Heart left ventricle (tissue), 16 donors: ENCODE measurements around the gene ZNF672. TPM values are rescaled to one million over a fixed set of nuclear protein-coding genes. Genes with fewer than 3 reads are reported as not detected.

Experiments
- ATAC-seq, 4 donors: fragments of 200-7000 bp; cut with Tn5 transposase; one replicate each; pipeline ENCODE4 v1.9.1; 2020 to 2022; ENCODE audit warnings: moderate library complexity in 4 of 4, mild to moderate bottlenecking in 3 of 4, moderate number of reproducible peaks in 1 of 4
- DNase-seq, 5 donors: peaks; one replicate each; pipeline ENCODE4 v3.0.0-alpha.2; 2020
- H3K27ac ChIP-seq, 12 donors: fragments of 200-600 bp; sonication (generic) in 4 of 12; one replicate each; pipeline versions ENCODE4 v1.5.0 to v1.8.0; 2016 to 2022; ENCODE audit warnings: mild to moderate bottlenecking in 2 of 12
- H3K27me3 ChIP-seq, 9 donors: fragments of 200-600 bp; sonication (generic) in 2 of 9; one replicate each; pipeline versions ENCODE4 v1.5.1 to v1.8.0; 2016 to 2022; ENCODE audit warnings: mild to moderate bottlenecking in 3 of 9
- H3K36me3 ChIP-seq, 9 donors: fragments of 200-600 bp; sonication (generic) in 2 of 9; one replicate each; pipeline versions ENCODE4 v1.5.0 to v1.8.0; 2018 to 2022; ENCODE audit warnings: mild to moderate bottlenecking in 2 of 9
- H3K4me1 ChIP-seq, 12 donors: fragments of 200-600 bp; sonication (generic) in 4 of 12; one replicate each; pipeline versions ENCODE4 v1.5.0 to v1.8.0; 2016 to 2022; ENCODE audit warnings: mild to moderate bottlenecking in 3 of 12
- H3K4me3 ChIP-seq, 12 donors: fragments of 200-600 bp; sonication (generic) in 4 of 12; one replicate each; pipeline versions ENCODE4 v1.5.0 to v1.8.0; 2017 to 2022; ENCODE audit warnings: mild to moderate bottlenecking in 9 of 12, moderate library complexity in 4 of 12
- H3K9me3 ChIP-seq, 12 donors: fragments of 200-600 bp; sonication (generic) in 4 of 12; one replicate each; pipeline versions ENCODE4 v1.5.0 to v1.8.0; 2016 to 2022; ENCODE audit warnings: mild to moderate bottlenecking in 1 of 12
- POLR2A ChIP-seq, 2 donors: fragments of 450-650 bp; IDR thresholded peaks; one replicate each; pipeline ENCODE4 v1.6.1; 2017; ENCODE audit warnings: antibody characterized with exemption in 2 of 2, mild to moderate bottlenecking in 2 of 2, moderate library complexity in 2 of 2
- WGBS, 4 donors: extraction: QIAGEN DNeasy Blood & Tissue Kit in 2 of 4; methylation state at CpG; one replicate each; pipeline versions ENCODE4 v1.1.5 to v1.1.7; 2013 to 2018; 5-methylcytosine and 5-hydroxymethylcytosine counted together
- intact Hi-C, 10 donors: fragments of 100-400 bp; cut with DNase I; formaldehyde crosslinking; loops; one replicate each; pipeline versions ENCODE4 v1.11.1 to v1.14.2; 2022
- polyA plus RNA-seq, 2 donors: library from polyadenylated mRNA; stranded (reverse); fragments of 200-250 nt; gene quantifications; one replicate each; pipeline ENCODE4 v1.2.3, GENCODE V29; 2013
- total RNA-seq, 9 donors: library from RNA; depleted of rRNA in 2 of 9; stranded (reverse); fragments of >200 nt in 2 of 9; fragmentation: NEBNext Ultra II Directional in 3 of 9; extraction: Animal tissue kit (Norgen Biotek cat#: 25700) in 3 of 9; gene quantifications; one replicate each; pipeline versions ENCODE4 v1.1.0 to v1.2.4, GENCODE V29; 2016 to 2023
- TF ChIP-seq, protein P1 (sequence below), 12 donors: fragments of 200-600 bp; sonication (generic) in 4 of 12; IDR thresholded peaks; one replicate each; pipeline versions ENCODE4 v1.5.0 to v1.8.0; 2018 to 2022; ENCODE audit warnings: antibody characterized with exemption in 12 of 12, mild to moderate bottlenecking in 5 of 12
- donor health status: ischemic (EF 13 %, LVEDD 7.1; RV severe dilation, severe dysfunction).
- donor health status: healthy with polysubstance abuse.
- donor health status: DM: no; HTN: yes; CAD: no.
- donor health status: DM: no; HTN: no; CAD: no.
- donor health status: ischemic (EF 25% LVEDD 6.9; RV normal size, moderate dysfunction).
- donor health status: ischemic (EF 25% LVEDD 5.7; RV mildly dilated, moderate dysfunction).
- donor health status: healthy.
- donor health status: DM: yes; HTN: yes; CAD: no.
- donor health status: ischemic (EF 35%, LVEDD 5.7; RV mildly dilated, moderate dysfunction).
- donor health status: nonischemic (EF 11% LVEDD 7.7; RV severe dilation, severe dysfunction).
- donor health status: DM: yes; HTN: yes; CAD: no.
- donor health status: PGD.
- donor health status: ischemic (EF 29% LVEDD 5.4; RV normal size, mild dysfunction).
- donor health status: nonischemic (EF 23%, LVEDD 6.1; RV moderate dilation, normal function).

ZNF672 gene
- total and polyA plus RNA-seq, 11 donors, result 20.5 to 63.8 (median 37.8) TPM

GRCh38 chr1:248857201-248857600 lies 19.2 kb downstream of the ZNF672 start:
- TF ChIP-seq, protein P1, sequence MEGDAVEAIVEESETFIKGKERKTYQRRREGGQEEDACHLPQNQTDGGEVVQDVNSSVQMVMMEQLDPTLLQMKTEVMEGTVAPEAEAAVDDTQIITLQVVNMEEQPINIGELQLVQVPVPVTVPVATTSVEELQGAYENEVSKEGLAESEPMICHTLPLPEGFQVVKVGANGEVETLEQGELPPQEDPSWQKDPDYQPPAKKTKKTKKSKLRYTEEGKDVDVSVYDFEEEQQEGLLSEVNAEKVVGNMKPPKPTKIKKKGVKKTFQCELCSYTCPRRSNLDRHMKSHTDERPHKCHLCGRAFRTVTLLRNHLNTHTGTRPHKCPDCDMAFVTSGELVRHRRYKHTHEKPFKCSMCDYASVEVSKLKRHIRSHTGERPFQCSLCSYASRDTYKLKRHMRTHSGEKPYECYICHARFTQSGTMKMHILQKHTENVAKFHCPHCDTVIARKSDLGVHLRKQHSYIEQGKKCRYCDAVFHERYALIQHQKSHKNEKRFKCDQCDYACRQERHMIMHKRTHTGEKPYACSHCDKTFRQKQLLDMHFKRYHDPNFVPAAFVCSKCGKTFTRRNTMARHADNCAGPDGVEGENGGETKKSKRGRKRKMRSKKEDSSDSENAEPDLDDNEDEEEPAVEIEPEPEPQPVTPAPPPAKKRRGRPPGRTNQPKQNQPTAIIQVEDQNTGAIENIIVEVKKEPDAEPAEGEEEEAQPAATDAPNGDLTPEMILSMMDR (IDR thresholded peaks at IDR 0.05), result no peak
- TF ChIP-seq POLR2A (IDR thresholded peaks at IDR 0.05), result no peak
- Histone ChIP-seq H3K4me1 (peaks cover 0 to 42% (median 18%) of the 10 kb centered on the region in 12 donors), H3K4me3 (peak overlapping the region in 1 of 12 donors; percentile 75), H3K36me3 (peaks cover 0 to 20% (median 7%) of the 10 kb centered on the region in 9 donors), H3K9me3 (no peaks in the 10 kb centered on the region), H3K27me3 (no peaks in the 10 kb centered on the region), H3K27ac (no peak overlapping the region)
- ATAC-seq (no peak), DNase-seq (no peak)
- 86 to 96% (median 91%) methylated on average over 7 of the region's 7 CpGs for WGBS, 4 donors
- intact Hi-C loops, result loop anchor here in 2 of 10 donors (2.0 kb wide), 2 partner anchors 14 to 18 kb away; partner anchors contain the start of gene ZNF672 (in 1 of the 2)

DNA sequence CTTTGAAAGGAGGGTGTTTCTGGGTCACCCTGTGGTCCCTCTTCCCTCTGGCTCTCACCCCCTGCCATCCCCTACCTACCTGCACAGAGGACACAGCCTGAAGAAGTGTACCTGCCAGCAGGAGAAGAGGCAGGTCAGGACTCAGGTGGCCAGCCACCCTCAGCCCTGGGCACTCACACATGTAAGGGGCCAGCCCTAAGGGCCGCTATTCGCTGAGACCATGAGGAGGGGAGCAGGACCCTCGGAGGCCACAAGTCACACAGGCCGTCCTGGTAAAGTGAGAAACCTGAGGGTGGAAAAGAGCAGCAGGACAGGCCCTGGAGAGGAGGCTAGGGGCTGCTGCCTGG lies 19.7 kb downstream of the ZNF672 start:
- TF ChIP-seq, protein P1 (IDR thresholded peaks at IDR 0.05), result no peak
- TF ChIP-seq POLR2A (IDR thresholded peaks at IDR 0.05), result no peak
- H3K4me1 ChIP-seq, result peaks cover 0 to 42% (median 19%) of the 10 kb centered on the region in 12 donors
- intact Hi-C loops, result loop anchor here in 7 of 10 donors (1.0 to 2.0 kb wide), 7 partner anchors 15 to 49 kb away; partner anchors contain the start of genes ZNF672 (in 3 of the 7) and PGBD2 (in 1 of the 7)
- no peaks in the 10 kb centered on the region for H3K9me3 ChIP-seq
- DNase-seq (no peak), ATAC-seq (no peak)
- H3K27me3 ChIP-seq, result no peaks in the 10 kb centered on the region
- peaks cover 0 to 20% (median 7%) of the 10 kb centered on the region in 9 donors for H3K36me3 ChIP-seq
- H3K4me3 ChIP-seq, result peak overlapping the region in 11 of 12 donors; percentile 49 to 75 (median 66)
- H3K27ac ChIP-seq, result peak overlapping the region in 9 of 12 donors; percentile 80 to 96 (median 93)
- 29 to 41% (median 31%) methylated on average over 4 of the region's 4 CpGs for WGBS, 4 donors

DNA sequence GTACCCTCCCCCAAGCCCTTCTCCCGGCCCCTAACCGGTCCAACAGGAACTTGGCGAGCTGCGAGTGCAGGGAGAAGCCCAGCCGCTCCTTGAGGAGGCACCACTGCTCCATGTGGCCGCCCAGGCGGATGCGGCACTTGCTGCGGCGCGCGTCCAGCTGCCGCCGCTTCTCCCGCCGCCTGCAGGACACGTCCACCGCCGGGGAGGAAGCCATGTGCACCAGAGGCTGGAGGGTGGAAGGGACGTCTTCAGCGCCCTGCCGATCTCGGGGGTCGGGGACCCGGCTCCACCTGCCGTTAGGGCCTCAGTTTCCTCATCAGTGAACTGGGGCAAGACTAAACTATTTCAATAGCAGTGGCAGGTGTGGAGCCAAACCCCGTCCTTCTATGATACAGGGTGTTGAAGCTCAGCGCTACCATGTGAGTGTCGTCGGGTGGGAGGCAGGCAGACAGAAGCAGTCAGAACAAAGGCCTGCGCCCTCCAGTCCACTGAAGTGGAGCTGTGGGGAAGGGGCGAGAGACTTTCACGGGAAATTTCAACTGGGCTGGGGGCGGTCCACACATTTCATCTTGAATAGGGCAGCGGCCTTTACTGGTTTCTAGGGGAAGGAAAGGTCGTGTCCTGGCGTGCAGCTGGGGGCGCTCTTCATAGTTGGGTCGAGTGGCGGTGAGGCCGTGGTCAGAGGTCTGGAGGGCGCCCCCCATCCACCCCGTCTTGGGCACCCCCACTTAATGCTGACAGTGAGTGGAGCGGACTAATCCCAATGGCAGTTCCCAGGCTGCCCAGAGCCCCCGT lies 20.3 kb downstream of the ZNF672 start:
- H3K36me3 ChIP-seq, result peaks cover 0 to 20% (median 7%) of the 10 kb centered on the region in 9 donors
- DNase-seq (peak; percentile 53 to 85 (median 77)), ATAC-seq (peak; percentile 6 to 71 (median 50))
- 1 to 3% (median 2%) methylated on average over 37 to 45 of the region's 45 CpGs for whole genome bisulfite sequencing, 4 donors
- H3K27me3 ChIP-seq, result no peaks in the 10 kb centered on the region
- TF ChIP-seq POLR2A (IDR thresholded peaks at IDR 0.05), result no peak
- TF ChIP-seq, protein P1 (IDR thresholded peaks at IDR 0.05), result peak in 11 of 12 donors; percentile 17 to 58 (median 36)
- intact Hi-C loops, result loop anchor here in 5 of 10 donors (1.0 to 2.0 kb wide), 6 partner anchors 15 to 49 kb away; partner anchors contain the start of genes ZNF672 (in 2 of the 5) and PGBD2 (in 1 of the 5)
- peaks cover 0 to 44% (median 24%) of the 10 kb centered on the region in 12 donors for H3K4me1 ChIP-seq
- H3K9me3 ChIP-seq, result no peaks in the 10 kb centered on the region
- H3K27ac ChIP-seq, result peak overlapping the region; percentile 60 to 96 (median 92)
- peak overlapping the region; percentile 45 to 75 (median 65) for H3K4me3 ChIP-seq
